SK-N-MC (cell line): ENCODE measurements around the gene LSP1.
"Not testable (repeated sequence)": the region's sequence is repeated elsewhere in the genome, so short reads cannot be mapped to it uniquely, and the experiment has no call there.

ENCODE experiments used
- DNase-seq: peaks from one replicate; pipeline ENCODE4 v3.0.0-alpha.2; 2011; ENCODE audit warnings: low read depth, low spot score
- H3K27ac ChIP-seq: fragments of 200-600 bp; sonication (generic); 2 replicates; pipeline ENCODE4 v1.5.1; 2016; ENCODE audit warnings: mixed run types
- H3K36me3 ChIP-seq: fragments of 200-600 bp; sonication (generic); 2 replicates; pipeline ENCODE4 v1.6.1; 2017; ENCODE audit warnings: antibody characterized with exemption, low read length, mixed read lengths; ENCODE audit not compliant: insufficient read depth
- H3K4me3 ChIP-seq: fragments of 200-600 bp; sonication (generic); 2 replicates; pipeline ENCODE4 v1.5.1; 2016
- H3K9ac ChIP-seq: fragments of 200-600 bp; sonication (generic); 2 replicates; pipeline ENCODE4 v1.8.0; 2017; ENCODE audit warnings: mixed run types, mixed read lengths; ENCODE audit not compliant: insufficient read length
- H3K9me3 ChIP-seq: fragments of 200-600 bp; sonication (generic); 2 replicates; pipeline ENCODE4 v1.6.1; 2017; ENCODE audit warnings: low read depth, mild to moderate bottlenecking, antibody characterized with exemption, low read length, moderate library complexity, mixed read lengths
- EZH2 ChIP-seq: fragments of 200-600 bp; sonication (generic); IDR thresholded peaks from one replicate; pipeline ENCODE4 v1.6.1; 2017; ENCODE audit warnings: antibody characterized with exemption
- FOXP2 ChIP-seq: optimal IDR thresholded peaks from 2 replicates; pipeline ENCODE3; 2011; ENCODE audit warnings: mild to moderate bottlenecking, moderate library complexity; ENCODE audit not compliant: insufficient read depth; ENCODE audit errors: extremely low read length, control extremely low read depth
- POLR2AphosphoS5 ChIP-seq: IDR thresholded peaks from 2 replicates; pipeline ENCODE4 v1.6.1; 2012; ENCODE audit warnings: mild to moderate bottlenecking, low read depth, low read length, borderline replicate concordance

Gene LSP1

DNA sequence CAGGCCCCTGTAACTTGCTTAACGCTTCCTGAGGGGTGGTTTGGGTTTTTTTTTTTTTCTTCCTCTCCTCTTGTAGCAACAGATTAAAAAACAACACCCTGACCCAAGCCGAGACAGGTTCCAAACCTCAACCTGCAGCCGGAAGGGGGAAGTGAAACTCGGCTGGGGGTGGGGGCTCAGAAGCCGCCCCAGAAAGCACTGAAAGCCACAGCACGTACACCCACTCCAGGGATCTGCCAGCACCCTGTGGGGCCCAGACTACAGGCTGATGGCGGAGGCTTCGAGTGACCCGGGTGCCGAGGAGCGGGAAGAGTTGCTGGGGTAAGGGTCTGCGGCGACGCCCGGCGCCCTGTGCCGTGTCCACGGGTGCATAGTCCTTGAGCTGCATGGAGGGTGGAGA, at the start of gene LSP1:
Gene LSP1 (plus strand): TSS at position 208 of the 400 bp plus-strand sequence. CDS start 61 bp downstream, at position 269.
- no peaks in the 10 kb centered on the region for H3K36me3 ChIP-seq
- no peaks in the 10 kb centered on the region for H3K9me3 ChIP-seq
- no peak for DNase-seq
- no peak within 1 kb of the TSS for H3K4me3 ChIP-seq
- TF ChIP-seq FOXP2 (no peak), EZH2 (no peak), POLR2AphosphoS5 (no peak)
- H3K9ac ChIP-seq = no peak within 1 kb of the TSS
- H3K27ac ChIP-seq = no peak within 1 kb of the TSS

GRCh38 chr11:1803246-1803645, 49.6 kb upstream of the LSP1 start:
- H3K9ac ChIP-seq = no peak overlapping the region
- TF ChIP-seq POLR2AphosphoS5 = no peak
- no peak for TF ChIP-seq EZH2
- TF ChIP-seq FOXP2 = no peak
- H3K9me3 ChIP-seq = no peaks in the 10 kb centered on the region
- H3K36me3 ChIP-seq = no peaks in the 10 kb centered on the region
- DNase-seq = no peak
- no peak overlapping the region for H3K27ac ChIP-seq
- H3K4me3 ChIP-seq = no peak overlapping the region

DNA sequence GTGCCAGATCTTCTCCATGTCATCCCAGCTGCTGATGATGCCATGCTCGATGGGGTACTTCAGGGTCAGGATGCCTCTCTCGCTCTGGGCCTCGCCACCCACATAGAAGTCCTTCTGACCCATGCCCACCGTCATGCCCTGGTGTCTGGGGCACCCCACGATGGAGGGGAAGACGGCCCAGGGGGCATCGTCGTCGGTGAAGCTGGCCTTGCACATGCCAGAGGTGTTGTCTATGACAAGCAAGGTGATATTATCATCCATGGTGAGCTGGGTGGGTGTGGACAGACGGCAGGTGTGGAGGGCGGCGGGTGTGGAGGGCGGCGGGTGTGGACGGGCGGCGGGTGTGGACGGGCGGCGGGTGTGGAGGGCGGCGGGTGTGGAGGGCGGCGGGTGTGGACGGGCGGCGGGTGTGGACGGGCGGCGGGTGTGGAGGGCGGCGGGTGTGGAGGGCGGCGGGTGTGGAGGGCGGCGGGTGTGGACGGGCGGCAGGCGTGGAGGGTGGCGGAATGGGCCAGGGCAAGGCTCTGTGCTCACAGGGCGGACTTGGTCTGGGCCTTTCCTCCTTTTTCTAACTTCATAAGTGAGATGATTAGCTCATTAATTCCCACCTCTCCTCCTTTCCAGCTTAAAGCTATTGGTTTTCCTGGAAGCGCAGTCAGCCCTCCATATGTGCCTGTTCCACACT, 48.9 kb upstream of the LSP1 start:
- not testable (repeated sequence) for H3K9ac ChIP-seq, DNase-seq, H3K36me3 ChIP-seq

GRCh38 chr11:1805525-1805924, 47.4 kb upstream of the LSP1 start:
- H3K27ac ChIP-seq = no peak overlapping the region
- H3K4me3 ChIP-seq = no peak overlapping the region
- no peak overlapping the region for H3K9ac ChIP-seq
- H3K9me3 ChIP-seq = no peaks in the 10 kb centered on the region
- DNase-seq = no peak
- H3K36me3 ChIP-seq = no peaks in the 10 kb centered on the region
- no peak for TF ChIP-seq POLR2AphosphoS5
- no peak for TF ChIP-seq EZH2
- no peak for TF ChIP-seq FOXP2

More for the DNA sequence above, 48.9 kb upstream of the LSP1 start:
- not testable (repeated sequence) for H3K4me3 ChIP-seq, H3K9me3 ChIP-seq, H3K27ac ChIP-seq

- Histone ChIP-seq H3K9ac (no peak overlapping the region), H3K36me3 (no peaks in the 10 kb centered on the region), H3K27ac (no peak overlapping the region), H3K4me3 (no peak overlapping the region), H3K9me3 (no peaks in the 10 kb centered on the region)
- TF ChIP-seq POLR2AphosphoS5 (no peak), EZH2 (no peak), FOXP2 (no peak)
- no peak for DNase-seq
Observed at GRCh38 chr11:1807264-1807995, 45.5 kb upstream of the LSP1 start.

GRCh38 chr11:1810761-1811160, 42.1 kb upstream of the LSP1 start:
- no peak for TF ChIP-seq FOXP2
- TF ChIP-seq POLR2AphosphoS5 = no peak
- no peak for TF ChIP-seq EZH2
- Histone ChIP-seq H3K4me3 (no peak overlapping the region), H3K9ac (no peak overlapping the region), H3K36me3 (no peaks in the 10 kb centered on the region), H3K27ac (no peak overlapping the region), H3K9me3 (no peaks in the 10 kb centered on the region)
- DNase-seq = no peak

DNA sequence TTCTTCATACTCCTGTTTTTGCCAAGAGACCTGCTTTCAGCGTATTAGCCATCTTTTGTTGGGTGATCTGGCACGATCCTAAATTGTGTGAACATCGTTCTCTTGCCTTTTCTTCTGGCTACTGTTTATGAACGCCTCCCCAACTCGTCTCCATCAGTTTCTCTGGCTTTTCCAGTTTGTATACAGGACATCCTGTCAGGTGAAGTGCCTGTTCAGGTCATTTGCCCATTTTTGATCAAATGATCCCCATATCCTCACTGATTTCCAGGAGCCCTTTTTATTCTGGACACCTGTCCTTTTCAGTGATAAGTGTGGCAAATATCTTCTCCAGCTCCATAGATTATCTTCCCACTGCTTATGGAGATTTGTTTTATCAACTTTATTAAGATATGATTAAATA, 40.6 kb upstream of the LSP1 start:
- H3K4me3 ChIP-seq = no peak overlapping the region
- TF ChIP-seq FOXP2 (no peak), EZH2 (no peak), POLR2AphosphoS5 (no peak)
- no peak overlapping the region for H3K9ac ChIP-seq
- no peak for DNase-seq
- H3K9me3 ChIP-seq = no peaks in the 10 kb centered on the region
- no peak overlapping the region for H3K27ac ChIP-seq
- H3K36me3 ChIP-seq = no peaks in the 10 kb centered on the region

- no peak for DNase-seq
Observed at GRCh38 chr11:1812801-1813200, 40.1 kb upstream of the LSP1 start.

DNA sequence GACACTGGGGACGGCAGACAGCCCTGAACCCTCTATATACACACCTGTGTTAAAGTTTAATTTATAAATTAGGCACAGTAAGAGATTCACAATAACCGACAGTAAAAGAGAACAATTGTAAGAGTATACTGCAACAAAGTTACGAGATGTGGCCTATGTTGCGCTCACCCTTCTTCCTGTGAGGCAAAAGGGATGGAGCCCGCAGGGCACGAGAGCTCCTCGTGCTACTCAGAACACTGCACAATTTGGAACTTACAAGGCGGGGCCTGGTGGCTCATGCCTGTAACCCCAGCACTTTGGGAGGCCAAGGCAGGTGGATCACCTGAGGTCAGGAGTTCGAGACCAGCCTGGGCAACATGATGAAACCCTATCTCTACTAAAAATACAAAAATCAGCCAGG, 39.5 kb upstream of the LSP1 start:
- not testable (repeated sequence) for DNase-seq, H3K4me3 ChIP-seq, H3K9me3 ChIP-seq, H3K9ac ChIP-seq, H3K36me3 ChIP-seq, H3K27ac ChIP-seq

More at GRCh38 chr11:1812801-1813200, 40.1 kb upstream of the LSP1 start:
- Histone ChIP-seq H3K9me3 (no peaks in the 10 kb centered on the region), H3K9ac (no peak overlapping the region), H3K4me3 (no peak overlapping the region), H3K36me3 (no peaks in the 10 kb centered on the region), H3K27ac (no peak overlapping the region)
- TF ChIP-seq FOXP2 (no peak), EZH2 (no peak), POLR2AphosphoS5 (no peak)
